Psoas muscle (tissue), 8 donors: Measurements from ENCODE around the gene BMPR1A. TPM values are rescaled to one million over a fixed set of nuclear protein-coding genes. Genes with fewer than 3 reads are reported as not detected.

Source experiments
- ATAC-seq, 4 donors: fragments of 200-7000 bp; cut with Tn5 transposase; one replicate each; pipeline ENCODE4 v1.9.1; 2020; ENCODE audit warnings: moderate library complexity in 3 of 4, mild to moderate bottlenecking in 2 of 4
- DNase-seq, 2 donors: peaks; one replicate each; pipeline ENCODE4 v3.0.0-alpha.2; 2020
- H3K27ac ChIP-seq: fragments of 200-600 bp; one replicate; pipeline ENCODE4 v1.8.0; 2022
- H3K27me3 ChIP-seq, 3 donors: fragments of 200-600 bp in 1 of 3; one replicate each; pipeline versions ENCODE4 v1.6.1 to v1.8.0; 2013 to 2022; ENCODE audit warnings: low read length in 2 of 3, mild to moderate bottlenecking in 2 of 3, moderate library complexity in 1 of 3; ENCODE audit not compliant: insufficient read depth in 3 of 3
- H3K36me3 ChIP-seq, 2 donors: fragments of 200-600 bp in 1 of 2; one replicate each; pipeline versions ENCODE4 v1.6.1 to v1.8.0; 2013 to 2022; ENCODE audit warnings: low read depth in 1 of 2, mild to moderate bottlenecking in 1 of 2, moderate library complexity in 1 of 2; ENCODE audit not compliant: insufficient read depth in 1 of 2
- H3K4me1 ChIP-seq: fragments of 200-600 bp; one replicate; pipeline ENCODE4 v1.8.0; 2022
- H3K4me3 ChIP-seq: fragments of 200-600 bp; one replicate; pipeline ENCODE4 v1.8.0; 2022; ENCODE audit warnings: mild to moderate bottlenecking
- H3K9me3 ChIP-seq: fragments of 200-600 bp; one replicate; pipeline ENCODE4 v1.8.0; 2022
- CTCF ChIP-seq: fragments of 200-600 bp; IDR thresholded peaks from one replicate; pipeline ENCODE4 v1.8.0; 2022; ENCODE audit warnings: antibody characterized with exemption
- WGBS, 3 donors: extraction: QIAGEN DNeasy Blood & Tissue Kit; methylation state at CpG; one replicate each; pipeline versions ENCODE4 v1.1.6 to v1.1.7; 2013; 5-methylcytosine and 5-hydroxymethylcytosine counted together
- intact Hi-C, 2 donors: fragments of 100-400 bp; cut with DNase I; formaldehyde crosslinking; loops; one replicate each; pipeline versions ENCODE4 v1.11.0 to v1.14.2; 2022
- polyA plus RNA-seq, 3 donors: library from polyadenylated mRNA; stranded (reverse); fragments of 200-250 nt; gene quantifications; one replicate each; pipeline ENCODE4 v1.2.3, GENCODE V29; 2013
- total RNA-seq, 4 donors: library from RNA; stranded (reverse); fragmentation: NEBNext Ultra II Directional in 2 of 4; extraction: Animal tissue kit (Norgen Biotek cat#: 25700) in 2 of 4; gene quantifications; one replicate each; pipeline versions ENCODE4 v1.2.1 to v1.2.4, GENCODE V29; 2021 to 2023
- donor health status: healthy with polysubstance abuse.
- donor health status: DM: no; HTN: no; CAD: no; lungs with moderate emphysema.
- donor health status: Bipolar disorder and iron deficiency.
- donor health status: healthy.
- donor health status: DM: yes; HTN: yes; CAD: no.
- donor health status: DM: no; HTN: no; CAD: no.
- donor health status: DM: no; HTN: no; CAD: no.
- donor health status: DM: yes; HTN: yes; CAD: no.

BMPR1A gene
- total and polyA plus RNA-seq, 7 donors: 4.6 to 30.0 (median 22.7) TPM

GRCh38 chr10:86725980-86726676 is 30.3 kb upstream of the BMPR1A start:
- Histone ChIP-seq H3K27me3 (no peaks in the 10 kb centered on the region), H3K36me3 (peaks cover 0 to 90% of the 10 kb centered on the region in 2 donors), H3K27ac (peak overlapping the region; percentile 86), H3K9me3 (no peaks in the 10 kb centered on the region), H3K4me3 (no peak overlapping the region), H3K4me1 (peaks cover 37% of the 10 kb centered on the region)
- WGBS, 3 donors: 68 to 75% (median 70%) methylated on average over 14 of the region's 14 CpGs
- no peak for TF ChIP-seq CTCF
- no peak for DNase-seq
- peak in 3 of 4 donors; percentile 9 to 23 (median 17) for ATAC-seq
- intact Hi-C loops: no loop called here

- no peak for ATAC-seq
Observed at GRCh38 chr10:86726677-86726999, 29.8 kb upstream of the BMPR1A start.

GRCh38 chr10:86727470-86727869 is 28.9 kb upstream of the BMPR1A start:
- Histone ChIP-seq H3K9me3 (no peaks in the 10 kb centered on the region), H3K27ac (peak overlapping the region; percentile 86), H3K36me3 (peaks cover 0 to 76% of the 10 kb centered on the region in 2 donors), H3K27me3 (no peaks in the 10 kb centered on the region), H3K4me1 (peaks cover 49% of the 10 kb centered on the region), H3K4me3 (no peak overlapping the region)
- DNase-seq: no peak
- 41 to 46% (median 44%) methylated on average over 6 of the region's 6 CpGs for WGBS, 3 donors
- TF ChIP-seq CTCF: no peak
- peak; percentile 58 to 79 (median 69) for ATAC-seq
- intact Hi-C loops: no loop called here

More at GRCh38 chr10:86726677-86726999, 29.8 kb upstream of the BMPR1A start:
- DNase-seq: no peak
- Histone ChIP-seq H3K27ac (peak overlapping the region; percentile 86), H3K9me3 (no peaks in the 10 kb centered on the region), H3K36me3 (peaks cover 0 to 85% of the 10 kb centered on the region in 2 donors), H3K4me1 (peaks cover 42% of the 10 kb centered on the region), H3K4me3 (no peak overlapping the region), H3K27me3 (no peaks in the 10 kb centered on the region)
- intact Hi-C loops: no loop called here
- TF ChIP-seq CTCF: no peak
- 29 to 57% (median 30%) methylated on average over 1 of the region's 1 CpG for WGBS, 3 donors

GRCh38 chr10:86728056-86728455 is 28.4 kb upstream of the BMPR1A start:
- intact Hi-C loops: no loop called here
- no peak for TF ChIP-seq CTCF
- Histone ChIP-seq H3K9me3 (no peaks in the 10 kb centered on the region), H3K4me1 (peaks cover 55% of the 10 kb centered on the region), H3K4me3 (no peak overlapping the region), H3K36me3 (peaks cover 0 to 71% of the 10 kb centered on the region in 2 donors), H3K27ac (peak overlapping the region; percentile 86), H3K27me3 (no peaks in the 10 kb centered on the region)
- WGBS, 3 donors: 75 to 80% (median 80%) methylated on average over 3 of the region's 3 CpGs
- no peak for DNase-seq
- peak in 2 of 4 donors; percentile 8 to 16 for ATAC-seq
